PFSK-1 (cell line): ENCODE measurements around the gene OMG.

Source experiments
- FOXP2 ChIP-seq: optimal IDR thresholded peaks from 2 replicates; pipeline ENCODE3; 2011; ENCODE audit warnings: borderline replicate concordance, control low read depth, inconsistent platforms; ENCODE audit not compliant: insufficient read depth; ENCODE audit errors: extremely low read length, extremely low read depth
- POLR2AphosphoS5 ChIP-seq: IDR thresholded peaks from 2 replicates; pipeline ENCODE4 v1.6.1; 2012; ENCODE audit warnings: low read depth, mild to moderate bottlenecking, control low read depth, low read length, moderate library complexity
- REST ChIP-seq, 2 experiments: IDR thresholded peaks; 2 replicates each; pipeline versions ENCODE4 v1.6.1 to v1.8.0; 2011 to 2012; ENCODE audit warnings: low read depth in 2 of 2, low read length in 2 of 2, control low read depth in 1 of 2, inconsistent platforms in 1 of 2, mild to moderate bottlenecking in 1 of 2, moderate library complexity in 1 of 2; ENCODE audit not compliant: insufficient read depth in 1 of 2
- SIN3A ChIP-seq: IDR thresholded peaks from 2 replicates; pipeline ENCODE4 v1.6.1; 2012; ENCODE audit warnings: mild to moderate bottlenecking, low read length, moderate library complexity, borderline replicate concordance; ENCODE audit not compliant: insufficient read depth
- TAF1 ChIP-seq: IDR thresholded peaks from 2 replicates; pipeline ENCODE4 v1.6.1; 2012; ENCODE audit warnings: low read length, control low read depth, borderline replicate concordance; ENCODE audit not compliant: insufficient read depth

- TF ChIP-seq REST (IDR thresholded peaks at IDR 0.05; ENCODE audit: insufficient read depth in 1 of 2, low read depth in 2 of 2, low read length in 2 of 2) (no peak), POLR2AphosphoS5 (no peak), TAF1 (no peak), SIN3A (no peak), FOXP2 (no peak)
Observed at GRCh38 chr17:31310886-31311285, 13.8 kb upstream of the OMG start.
